Measurements from ENCODE around the gene CCDC34.

- TF ChIP-seq CTCF (IDR thresholded peaks at IDR 0.05) (no peak), POLR2A (IDR thresholded peaks at IDR 0.05) (no peak)
These were observed 632 bp upstream of the CCDC34 start for GRCh38 chr11:27363576-27364117.

Measured in Peyer's patch (tissue), 4 donors.